Measurements from ENCODE around the gene CLDND2.

DNA sequence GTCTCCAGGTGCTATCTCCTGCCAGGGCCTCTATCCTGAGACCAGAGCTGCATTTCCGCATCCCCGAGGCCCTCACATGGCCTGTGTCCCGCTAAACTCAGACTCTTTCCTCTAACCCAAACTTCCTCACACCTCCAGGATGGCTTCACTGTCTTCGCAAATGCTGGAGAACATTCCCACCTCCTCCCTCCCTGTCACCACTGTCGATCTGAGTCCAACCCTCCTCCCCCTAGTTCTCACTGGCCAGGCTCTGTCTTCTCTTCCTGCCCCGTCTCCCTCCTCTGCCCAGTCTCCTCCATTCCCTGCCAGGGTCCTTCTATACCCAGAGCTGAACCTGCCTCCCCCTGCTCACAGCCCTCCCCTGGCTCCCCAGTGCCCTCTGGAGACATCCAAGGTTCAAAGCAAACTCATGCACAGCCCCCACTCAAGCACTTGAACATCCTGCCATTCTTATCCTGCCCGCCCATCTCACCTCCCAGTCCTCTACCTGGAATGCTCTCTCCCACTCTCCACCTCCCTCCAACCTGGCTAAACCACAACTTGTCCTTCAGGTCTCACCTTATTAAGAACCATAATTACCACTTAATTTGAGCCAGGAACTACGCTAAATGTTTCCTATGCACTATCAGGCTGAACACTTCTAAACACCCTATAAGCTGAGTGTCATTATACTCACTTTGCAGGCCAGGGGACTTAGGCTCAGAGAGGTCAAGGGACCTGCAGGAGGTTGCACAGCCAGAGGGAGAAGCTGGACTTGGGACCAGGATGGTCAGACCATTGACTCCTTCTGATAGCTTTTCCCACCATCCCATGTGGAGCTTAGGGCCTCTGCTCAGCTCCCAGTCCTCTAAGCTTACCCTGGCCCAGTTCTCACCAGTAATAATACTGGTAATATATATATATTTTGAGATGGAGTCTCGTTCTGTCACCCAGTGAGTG, 25.9 kb downstream of the CLDND2 start:
- TF ChIP-seq, protein P1, sequence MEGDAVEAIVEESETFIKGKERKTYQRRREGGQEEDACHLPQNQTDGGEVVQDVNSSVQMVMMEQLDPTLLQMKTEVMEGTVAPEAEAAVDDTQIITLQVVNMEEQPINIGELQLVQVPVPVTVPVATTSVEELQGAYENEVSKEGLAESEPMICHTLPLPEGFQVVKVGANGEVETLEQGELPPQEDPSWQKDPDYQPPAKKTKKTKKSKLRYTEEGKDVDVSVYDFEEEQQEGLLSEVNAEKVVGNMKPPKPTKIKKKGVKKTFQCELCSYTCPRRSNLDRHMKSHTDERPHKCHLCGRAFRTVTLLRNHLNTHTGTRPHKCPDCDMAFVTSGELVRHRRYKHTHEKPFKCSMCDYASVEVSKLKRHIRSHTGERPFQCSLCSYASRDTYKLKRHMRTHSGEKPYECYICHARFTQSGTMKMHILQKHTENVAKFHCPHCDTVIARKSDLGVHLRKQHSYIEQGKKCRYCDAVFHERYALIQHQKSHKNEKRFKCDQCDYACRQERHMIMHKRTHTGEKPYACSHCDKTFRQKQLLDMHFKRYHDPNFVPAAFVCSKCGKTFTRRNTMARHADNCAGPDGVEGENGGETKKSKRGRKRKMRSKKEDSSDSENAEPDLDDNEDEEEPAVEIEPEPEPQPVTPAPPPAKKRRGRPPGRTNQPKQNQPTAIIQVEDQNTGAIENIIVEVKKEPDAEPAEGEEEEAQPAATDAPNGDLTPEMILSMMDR (IDR thresholded peaks at IDR 0.05): no peak
- TF ChIP-seq POLR2AphosphoS5 (IDR thresholded peaks at IDR 0.05) (no peak), POLR2A (IDR thresholded peaks at IDR 0.05) (no peak), EP300 (IDR thresholded peaks at IDR 0.05) (no peak)
